ENCODE results near the gene LRRC4C. TPM values are rescaled to one million over a fixed set of nuclear protein-coding genes. Genes with fewer than 3 reads are reported as not detected.

LRRC4C gene
- total and polyA plus RNA-seq, 4 donors = 0.10 to 0.93 (median 0.30) TPM

- DNase-seq (ENCODE audit: low spot score) = no peak
- no peaks in the 10 kb centered on the region for H3K27me3 ChIP-seq (ENCODE audit: control insufficient read depth in 4 of 4, insufficient read depth in 4 of 4, low read length in 3 of 4)
- H3K4me1 ChIP-seq (ENCODE audit: control insufficient read depth in 4 of 4, insufficient read depth in 4 of 4, low read length in 3 of 4) = no peaks in the 10 kb centered on the region
- no peaks in the 10 kb centered on the region for H3K9me3 ChIP-seq (ENCODE audit: control insufficient read depth in 4 of 4, low read length in 3 of 4)
- H3K4me3 ChIP-seq (ENCODE audit: low read depth in 1 of 3, low read length in 3 of 3) = no peak overlapping the region
- H3K27ac ChIP-seq (ENCODE audit: low read depth in 1 of 2, low read length in 2 of 2) = no peak overlapping the region
- H3K36me3 ChIP-seq (ENCODE audit: control insufficient read depth in 4 of 4, insufficient read depth in 3 of 4, low read depth in 1 of 4, low read length in 3 of 4) = no peaks in the 10 kb centered on the region
- H3K9ac ChIP-seq (ENCODE audit: low read depth in 1 of 2, low read length in 2 of 2) = no peak overlapping the region
- WGBS = 76% methylated on average over 1 of the region's 1 CpG
- no peak for TF ChIP-seq HNF4G (IDR thresholded peaks at IDR 0.05)
- TF ChIP-seq TAF1 (conservative IDR thresholded peaks at IDR 0.05) = no peak
- no peak for TF ChIP-seq GABPA (IDR thresholded peaks at IDR 0.05 in 1 of 2, conservative IDR thresholded peaks at IDR 0.05 in 1 of 2)
- TF ChIP-seq EGR1 (IDR thresholded peaks at IDR 0.05; ENCODE audit: low read depth in 2 of 2) = no peak
- TF ChIP-seq FOXA1 (IDR thresholded peaks at IDR 0.05) = no peak
- TF ChIP-seq RXRA (IDR thresholded peaks at IDR 0.05) = no peak
- TF ChIP-seq CTCF (IDR thresholded peaks at IDR 0.05; ENCODE audit: low read depth, low read length, missing input control) = no peak
- TF ChIP-seq MAX (IDR thresholded peaks at IDR 0.05) = no peak
- no peak for TF ChIP-seq ATF3 (IDR thresholded peaks at IDR 0.05)
- TF ChIP-seq YY1 (IDR thresholded peaks at IDR 0.05) = no peak
- TF ChIP-seq HNF4A (conservative IDR thresholded peaks at IDR 0.05) = no peak
- TF ChIP-seq RAD21 (IDR thresholded peaks at IDR 0.05) = no peak
- no peak for TF ChIP-seq ZBTB33 (IDR thresholded peaks at IDR 0.05)
- no peak for TF ChIP-seq FOXA2 (IDR thresholded peaks at IDR 0.05)
- TF ChIP-seq SP1 (IDR thresholded peaks at IDR 0.05) = no peak
- TF ChIP-seq, protein P1, sequence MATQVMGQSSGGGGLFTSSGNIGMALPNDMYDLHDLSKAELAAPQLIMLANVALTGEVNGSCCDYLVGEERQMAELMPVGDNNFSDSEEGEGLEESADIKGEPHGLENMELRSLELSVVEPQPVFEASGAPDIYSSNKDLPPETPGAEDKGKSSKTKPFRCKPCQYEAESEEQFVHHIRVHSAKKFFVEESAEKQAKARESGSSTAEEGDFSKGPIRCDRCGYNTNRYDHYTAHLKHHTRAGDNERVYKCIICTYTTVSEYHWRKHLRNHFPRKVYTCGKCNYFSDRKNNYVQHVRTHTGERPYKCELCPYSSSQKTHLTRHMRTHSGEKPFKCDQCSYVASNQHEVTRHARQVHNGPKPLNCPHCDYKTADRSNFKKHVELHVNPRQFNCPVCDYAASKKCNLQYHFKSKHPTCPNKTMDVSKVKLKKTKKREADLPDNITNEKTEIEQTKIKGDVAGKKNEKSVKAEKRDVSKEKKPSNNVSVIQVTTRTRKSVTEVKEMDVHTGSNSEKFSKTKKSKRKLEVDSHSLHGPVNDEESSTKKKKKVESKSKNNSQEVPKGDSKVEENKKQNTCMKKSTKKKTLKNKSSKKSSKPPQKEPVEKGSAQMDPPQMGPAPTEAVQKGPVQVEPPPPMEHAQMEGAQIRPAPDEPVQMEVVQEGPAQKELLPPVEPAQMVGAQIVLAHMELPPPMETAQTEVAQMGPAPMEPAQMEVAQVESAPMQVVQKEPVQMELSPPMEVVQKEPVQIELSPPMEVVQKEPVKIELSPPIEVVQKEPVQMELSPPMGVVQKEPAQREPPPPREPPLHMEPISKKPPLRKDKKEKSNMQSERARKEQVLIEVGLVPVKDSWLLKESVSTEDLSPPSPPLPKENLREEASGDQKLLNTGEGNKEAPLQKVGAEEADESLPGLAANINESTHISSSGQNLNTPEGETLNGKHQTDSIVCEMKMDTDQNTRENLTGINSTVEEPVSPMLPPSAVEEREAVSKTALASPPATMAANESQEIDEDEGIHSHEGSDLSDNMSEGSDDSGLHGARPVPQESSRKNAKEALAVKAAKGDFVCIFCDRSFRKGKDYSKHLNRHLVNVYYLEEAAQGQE (IDR thresholded peaks at IDR 0.05) = no peak
- no peak for TF ChIP-seq NR2F2 (IDR thresholded peaks at IDR 0.05)
- TF ChIP-seq JUND (IDR thresholded peaks at IDR 0.05) = no peak
These were observed 892.1 kb downstream of the LRRC4C start for GRCh38 chr11:40567392-40567791.

Data from liver (tissue), 9 donors.